GM19025 (cell line): ENCODE data around the gene SGCD.
"Not testable (repeated sequence)": the region's sequence is repeated elsewhere in the genome, so short reads cannot be mapped to it uniquely, and the experiment has no call there.

ENCODE experiments used
- ATAC-seq: cut with Tn5 transposase; IDR thresholded peaks from one replicate; pipeline ENCODE4 v1.9.1; 2021; ENCODE audit warnings: mild to moderate bottlenecking, low read depth, moderate library complexity; ENCODE audit not compliant: unreplicated experiment

SGCD gene

DNA sequence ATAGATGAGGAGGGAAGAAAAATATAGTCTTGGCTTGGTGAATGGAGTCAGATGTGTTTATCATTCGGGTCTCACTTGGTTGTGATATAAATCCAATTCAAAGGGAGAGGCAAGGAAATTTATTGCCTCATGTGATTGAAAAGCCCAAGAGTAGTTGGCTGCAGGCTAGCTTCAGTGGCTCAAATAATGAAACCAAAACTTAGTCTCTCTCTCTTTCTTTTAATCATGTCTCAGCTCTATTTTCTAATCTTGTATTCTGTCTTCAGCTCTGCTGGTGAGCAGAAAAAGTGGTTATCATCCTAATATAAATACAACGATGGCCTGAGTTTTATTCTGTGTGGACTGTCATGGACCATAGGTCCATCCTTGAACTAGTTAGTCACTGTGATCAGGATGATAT is 288.9 kb downstream of the SGCD start:
- ATAC-seq, result no peak

DNA sequence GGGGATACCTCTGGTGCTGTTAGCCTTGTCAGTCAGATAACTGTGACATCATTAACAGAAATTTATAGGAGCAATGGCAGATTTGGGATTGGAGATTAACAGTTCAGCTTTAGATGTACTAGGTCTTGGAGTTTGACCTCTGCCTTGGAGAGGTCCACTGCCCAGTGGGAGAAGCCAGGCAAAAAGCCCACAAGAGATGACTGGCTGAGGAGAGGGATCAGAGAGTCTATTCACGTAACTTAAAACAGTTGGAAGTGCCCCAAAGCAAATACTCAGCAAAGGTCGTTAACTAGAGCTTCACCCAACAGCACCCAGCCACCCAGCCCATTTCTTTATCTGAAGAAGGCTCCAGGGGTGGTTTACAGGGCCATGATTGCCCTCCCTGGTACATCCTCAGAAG is 290.5 kb downstream of the SGCD start:
- no peak for ATAC-seq

DNA sequence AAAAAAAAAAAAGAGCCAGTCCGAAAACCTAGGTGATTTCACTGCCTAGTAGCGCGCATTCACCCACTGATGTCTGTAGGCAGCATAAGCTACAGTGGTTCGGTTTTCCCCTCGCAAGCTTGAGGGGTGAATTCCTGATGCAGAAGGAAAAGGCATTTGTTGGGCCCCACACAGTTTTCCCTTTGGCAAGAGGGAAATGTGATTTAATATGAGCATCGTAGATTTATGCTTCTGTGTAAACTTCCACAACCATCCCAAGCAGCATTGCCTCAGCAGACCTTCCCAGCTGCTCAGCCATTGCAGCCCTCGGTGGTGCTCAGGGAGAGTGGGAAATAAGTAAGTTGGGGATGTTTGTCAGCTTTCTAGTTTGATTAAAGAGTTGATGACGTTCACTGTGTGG is 291.6 kb downstream of the SGCD start:
- ATAC-seq, result no peak

DNA sequence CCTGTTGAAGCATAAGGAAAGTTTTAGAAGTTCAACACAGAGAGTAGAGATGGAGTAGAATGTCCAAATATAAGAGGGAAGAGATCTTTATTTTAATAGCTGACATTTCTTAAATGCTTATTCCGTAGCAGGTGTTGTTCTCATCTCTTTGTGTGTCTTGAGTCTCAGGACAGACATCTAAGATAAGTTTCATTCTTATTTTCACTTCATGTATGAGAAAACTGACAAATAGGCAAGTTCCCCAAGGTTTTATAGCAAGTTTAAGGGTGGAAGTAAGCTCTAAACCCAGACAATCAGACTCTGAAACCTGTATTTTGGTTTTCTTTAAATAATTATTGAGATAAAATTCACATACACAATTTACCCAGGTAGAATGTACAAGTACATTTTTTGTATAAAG is 294.8 kb downstream of the SGCD start:
- no peak for ATAC-seq

DNA sequence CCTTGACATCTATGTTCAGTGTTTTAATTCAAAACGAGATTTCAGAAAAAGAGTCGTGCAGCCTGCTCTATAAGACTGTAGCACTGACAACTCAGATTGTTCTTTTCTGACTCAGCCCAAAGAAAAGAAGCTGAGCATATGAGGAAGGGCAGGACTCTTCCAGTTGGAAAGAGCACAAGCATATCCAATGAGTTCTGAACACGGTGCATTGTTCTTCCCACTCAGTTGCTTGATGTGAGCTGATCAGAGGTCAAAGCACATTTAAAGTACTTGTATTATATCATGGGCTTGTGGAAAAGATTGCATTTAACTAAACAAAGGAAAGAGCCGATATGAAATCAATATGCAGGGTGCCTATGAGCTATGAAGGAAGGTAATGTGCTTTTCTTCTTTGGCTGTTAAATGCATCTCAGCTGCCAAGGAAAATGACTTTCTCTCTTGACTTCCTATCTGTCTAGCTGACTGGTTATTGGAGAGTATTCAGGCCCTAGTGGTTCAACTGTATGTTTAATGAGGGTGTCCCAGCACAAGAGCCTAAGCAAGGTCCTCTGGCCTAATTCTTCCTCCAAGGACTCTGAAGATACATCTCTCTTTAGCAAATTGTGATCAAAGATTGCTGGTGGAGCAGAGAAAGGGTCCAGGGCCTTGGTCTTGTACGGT is 296.5 kb downstream of the SGCD start:
- no peak for ATAC-seq

DNA sequence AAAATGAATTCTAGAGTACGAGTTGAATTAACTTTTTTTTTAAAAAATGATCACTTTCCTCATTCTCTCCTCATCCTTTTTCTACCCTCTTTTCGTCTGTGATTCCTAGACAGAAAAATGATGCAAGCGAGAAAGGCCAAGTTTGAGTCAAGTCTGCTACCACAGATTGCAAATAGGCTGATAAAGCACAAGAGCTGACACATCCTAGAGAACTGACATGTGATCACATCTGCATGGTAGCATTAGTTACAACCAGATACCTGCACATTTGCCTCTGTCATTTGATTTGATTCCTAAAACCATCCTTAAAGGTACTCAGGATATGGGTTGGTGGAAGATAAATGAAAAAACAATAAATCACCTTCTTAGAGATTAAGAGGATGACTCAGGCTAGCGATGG is 297.7 kb downstream of the SGCD start:
- ATAC-seq, result no peak

DNA sequence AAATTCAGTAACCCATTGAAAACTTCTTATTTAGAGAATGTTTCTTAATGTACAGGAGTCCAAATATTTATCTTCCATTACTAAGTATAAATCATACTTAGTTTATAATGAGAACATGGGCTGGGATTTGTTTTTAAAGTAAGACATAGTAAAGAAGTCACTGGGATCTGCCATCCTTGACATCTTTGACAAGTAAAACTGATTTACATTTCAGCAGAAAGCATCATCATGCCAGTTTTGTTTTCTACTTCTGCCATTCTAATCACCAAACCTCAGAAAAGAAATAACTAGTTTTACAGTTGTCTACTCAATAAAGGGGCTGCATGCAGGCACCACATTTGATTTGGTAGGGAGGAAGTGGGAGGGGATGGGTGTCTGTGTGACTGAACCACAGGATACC is 301.5 kb downstream of the SGCD start:
- ATAC-seq, result no peak

DNA sequence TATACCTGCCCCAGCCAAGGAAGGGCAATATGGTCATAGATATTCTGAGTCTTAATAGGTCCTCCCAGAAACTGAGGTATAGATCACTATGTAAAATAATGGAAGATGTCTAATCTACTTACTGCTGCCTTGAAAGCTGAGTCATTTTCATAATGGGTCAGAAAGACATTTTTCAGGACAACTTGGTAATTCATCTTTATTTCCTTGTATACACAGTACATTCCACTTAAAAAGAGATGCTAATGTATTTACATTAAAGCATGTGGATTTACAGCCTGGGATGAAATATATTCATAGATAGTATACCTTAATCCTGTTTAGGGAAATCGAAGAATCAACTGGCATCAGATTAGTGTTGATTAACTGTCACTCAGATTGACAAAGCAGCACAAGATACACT is 304.0 kb downstream of the SGCD start:
- no peak for ATAC-seq

DNA sequence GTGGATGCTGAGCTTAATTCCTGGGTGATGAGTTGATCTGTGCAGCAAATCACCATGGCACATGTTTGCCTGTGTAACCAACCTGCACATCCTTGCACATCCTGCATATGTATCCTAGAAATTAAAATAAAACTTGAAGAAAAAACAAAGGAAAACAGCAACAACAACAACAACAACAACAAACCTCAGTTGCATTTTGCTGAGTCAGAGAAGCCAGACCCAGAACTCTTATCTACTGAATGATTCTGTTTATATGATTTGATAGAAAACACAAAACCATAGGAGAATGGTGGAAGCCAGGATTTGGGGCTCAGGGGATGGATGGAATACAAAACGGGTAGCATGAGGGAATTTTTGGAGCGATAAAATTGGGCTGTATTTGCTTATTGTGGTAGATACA is 307.3 kb downstream of the SGCD start:
- ATAC-seq, result no peak

DNA sequence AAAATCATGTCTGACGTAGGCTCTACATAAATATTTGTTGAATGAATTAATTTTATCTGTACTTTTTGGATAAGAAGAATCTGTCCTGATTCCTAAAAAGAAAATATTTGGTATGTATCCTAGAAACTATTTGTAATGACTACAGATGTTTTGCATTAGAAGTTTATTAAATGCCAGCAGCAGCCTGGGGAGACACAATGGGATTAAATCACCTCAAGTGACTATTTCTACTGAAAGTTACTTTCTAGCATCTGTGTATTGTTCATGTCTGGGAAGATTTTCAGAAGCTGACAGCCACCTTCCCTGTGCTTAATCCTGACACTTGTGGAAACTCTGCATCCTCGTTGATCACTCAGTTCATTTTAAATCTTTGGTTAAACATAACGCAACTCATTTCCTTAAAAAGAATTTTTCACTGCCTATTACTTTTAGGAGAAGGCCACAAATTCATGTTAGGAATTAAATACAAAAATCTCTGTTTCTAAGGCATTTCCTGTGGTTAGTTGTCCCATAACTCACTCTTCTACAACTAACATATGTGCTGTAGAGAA is 313.8 kb downstream of the SGCD start:
- ATAC-seq, result no peak

DNA sequence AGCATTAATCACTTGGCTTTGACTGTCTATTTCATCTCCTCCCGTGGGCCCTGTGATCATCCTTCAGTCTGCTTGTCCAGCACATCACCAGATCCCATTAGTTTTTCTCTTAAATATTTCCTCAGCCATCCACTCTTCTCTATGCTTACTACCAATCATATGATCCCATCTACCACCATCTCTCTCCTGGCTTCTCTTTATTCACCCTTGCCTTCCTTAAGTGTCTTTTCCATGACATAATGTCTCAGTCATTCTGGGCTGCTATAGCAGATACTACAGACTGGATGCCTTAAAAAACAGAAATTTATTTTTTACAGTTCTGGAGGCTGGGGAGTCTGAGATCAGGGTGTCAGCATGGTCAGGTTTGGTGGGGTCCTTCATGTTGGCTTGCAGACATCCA is 314.7 kb downstream of the SGCD start:
- no peak for ATAC-seq

DNA sequence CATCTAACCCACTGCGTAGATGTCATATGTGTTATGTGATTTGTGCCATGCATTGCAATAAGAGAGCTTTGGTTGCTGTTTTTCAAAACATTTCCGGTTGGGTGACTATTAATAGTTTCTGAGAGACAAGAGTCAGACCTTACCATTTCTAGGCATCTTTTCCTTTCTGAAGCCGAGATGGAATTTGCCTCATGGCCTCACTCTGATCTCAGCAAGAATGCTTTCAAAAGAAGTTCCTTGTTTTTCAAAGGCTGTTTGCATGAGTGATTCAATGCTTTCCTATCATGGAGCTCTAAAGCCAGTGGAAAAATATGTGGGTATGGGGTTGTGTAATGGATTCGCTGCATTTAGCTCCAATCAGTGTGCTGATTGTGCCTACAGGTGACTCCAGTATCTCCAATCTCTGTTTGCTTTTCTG is 320.1 kb downstream of the SGCD start:
- no peak for ATAC-seq

DNA sequence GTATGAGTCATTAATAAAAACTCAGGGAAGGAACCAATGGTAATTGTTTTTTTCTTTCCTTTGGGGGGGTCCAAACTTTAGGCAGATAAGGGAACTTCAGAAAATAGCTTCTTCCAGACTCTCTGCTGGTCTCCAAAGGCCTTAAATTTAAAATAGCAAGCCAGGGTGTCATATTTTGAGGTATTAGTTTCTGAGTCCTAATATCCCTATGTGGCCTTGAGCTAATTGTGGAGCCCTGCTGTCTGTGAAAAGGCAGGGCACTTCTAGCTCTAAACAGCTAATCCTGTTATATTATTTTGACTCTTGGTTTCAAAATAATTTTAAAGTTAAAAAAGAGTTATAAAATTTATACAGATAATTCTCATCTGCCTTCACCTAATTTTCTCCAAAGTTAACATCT is 327.5 kb downstream of the SGCD start:
- ATAC-seq, result no peak

DNA sequence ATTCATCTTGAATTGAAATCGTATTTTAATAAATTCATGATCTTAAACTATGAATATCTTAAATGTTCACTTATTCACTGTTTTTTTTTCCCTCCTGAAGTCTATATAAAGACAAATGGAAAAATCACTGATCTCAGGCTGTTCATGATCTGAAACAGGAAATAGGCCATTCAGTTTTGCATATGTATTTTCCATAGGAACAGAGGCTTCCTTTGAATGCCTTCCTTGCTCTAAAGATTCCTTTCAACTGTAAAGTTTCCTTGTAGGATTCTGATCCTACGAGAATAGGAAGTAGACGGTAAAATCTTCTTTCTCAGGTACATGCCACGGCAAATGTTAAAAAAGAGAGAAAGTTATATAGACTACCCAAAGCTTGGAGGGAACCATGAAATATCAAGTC is 328.8 kb downstream of the SGCD start:
- ATAC-seq, result no peak

DNA sequence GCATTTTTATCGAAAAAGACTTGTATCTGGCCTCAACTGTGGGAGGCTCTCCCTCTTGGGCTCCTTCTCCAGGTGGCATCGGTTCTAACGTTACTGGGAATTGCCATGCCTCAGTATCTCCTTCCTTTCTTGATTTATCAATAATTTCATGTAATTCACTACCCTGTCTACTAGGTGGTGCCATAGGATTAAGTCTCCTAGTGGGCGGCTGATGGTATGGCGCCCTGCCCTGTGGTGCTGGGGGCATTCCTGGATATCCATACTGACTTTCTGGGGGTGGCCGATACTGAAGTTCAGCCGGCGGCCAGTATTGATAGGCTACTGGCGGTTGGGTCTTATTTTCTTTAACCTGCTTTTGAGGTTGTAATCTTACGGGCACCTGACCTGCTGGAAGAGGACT is 337.9 kb downstream of the SGCD start:
- not testable (repeated sequence) for ATAC-seq

DNA sequence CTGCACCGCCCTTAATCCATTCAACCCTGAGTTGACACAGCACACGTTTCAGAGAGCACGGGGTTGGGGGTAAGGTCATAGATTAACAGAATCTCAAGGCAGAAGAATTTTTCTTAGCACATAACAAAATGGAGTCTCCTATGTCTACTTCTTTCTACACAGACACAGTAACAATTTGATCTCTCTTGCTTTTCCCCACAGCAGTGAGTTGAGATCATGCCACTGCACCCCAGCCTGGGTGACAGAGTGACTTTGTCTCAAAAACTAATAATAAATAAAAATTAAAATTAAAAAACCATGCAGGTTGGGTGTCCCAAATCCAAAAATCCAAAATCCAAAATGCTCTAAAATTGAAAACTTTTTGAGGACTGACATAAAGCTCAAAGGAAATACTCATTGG is 339.7 kb downstream of the SGCD start:
- ATAC-seq, result not testable (repeated sequence)

DNA sequence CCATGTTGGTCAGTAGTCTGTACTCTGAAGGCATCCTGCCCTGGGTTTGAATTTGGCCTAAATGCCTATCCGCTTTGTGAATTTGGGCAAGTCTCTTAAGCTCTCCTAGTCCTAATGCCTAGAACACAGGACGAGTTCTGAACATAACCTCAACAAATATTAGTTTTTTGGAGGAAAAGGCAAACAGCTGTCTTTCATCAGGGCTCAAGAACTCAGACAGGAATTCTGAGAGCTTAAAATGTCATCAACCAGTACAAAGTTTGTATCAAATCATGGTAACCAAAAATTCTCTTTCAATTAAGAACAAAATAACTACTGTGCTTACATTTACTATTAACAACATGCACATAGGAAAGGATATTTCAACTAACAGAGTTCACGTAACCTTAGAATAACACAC is 340.7 kb downstream of the SGCD start:
- ATAC-seq, result no peak

DNA sequence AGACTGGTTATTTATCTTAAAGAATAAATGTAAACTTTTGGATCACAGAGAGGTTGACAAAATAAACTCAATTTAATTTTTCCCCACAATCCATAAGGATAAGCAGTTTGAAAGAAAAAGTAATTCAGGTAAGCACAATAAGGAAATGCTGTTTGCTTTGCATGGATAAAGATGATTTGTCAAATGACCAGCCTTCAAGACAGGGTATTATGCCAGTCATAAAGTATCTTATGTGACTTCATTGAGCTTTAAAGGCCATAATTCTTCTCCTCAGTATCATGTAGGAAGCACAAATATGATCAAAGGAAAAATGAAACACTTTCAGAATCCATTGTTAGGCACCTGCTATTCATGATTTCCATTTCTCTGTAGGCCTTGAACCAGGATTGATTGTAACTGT is 342.5 kb downstream of the SGCD start:
- no peak for ATAC-seq

DNA sequence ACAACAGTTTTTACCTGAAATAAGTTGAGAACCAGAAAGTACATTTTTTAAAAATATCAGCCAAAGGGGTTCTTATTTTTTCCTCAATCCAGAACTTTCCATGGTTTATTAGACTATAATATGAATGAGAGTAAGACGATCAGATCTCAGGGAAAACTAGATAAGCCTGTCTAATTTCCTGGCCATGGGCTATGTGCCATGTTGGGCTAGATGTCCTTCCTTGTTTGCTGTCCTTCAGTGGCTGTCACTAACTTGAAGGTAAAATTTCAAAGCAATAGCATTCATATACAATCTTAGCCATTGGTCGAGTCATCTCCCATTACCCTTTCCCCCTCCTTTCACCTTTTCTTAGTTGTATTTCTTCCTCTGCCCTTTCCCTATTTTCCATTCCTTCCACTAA is 343.7 kb downstream of the SGCD start:
- no peak for ATAC-seq

DNA sequence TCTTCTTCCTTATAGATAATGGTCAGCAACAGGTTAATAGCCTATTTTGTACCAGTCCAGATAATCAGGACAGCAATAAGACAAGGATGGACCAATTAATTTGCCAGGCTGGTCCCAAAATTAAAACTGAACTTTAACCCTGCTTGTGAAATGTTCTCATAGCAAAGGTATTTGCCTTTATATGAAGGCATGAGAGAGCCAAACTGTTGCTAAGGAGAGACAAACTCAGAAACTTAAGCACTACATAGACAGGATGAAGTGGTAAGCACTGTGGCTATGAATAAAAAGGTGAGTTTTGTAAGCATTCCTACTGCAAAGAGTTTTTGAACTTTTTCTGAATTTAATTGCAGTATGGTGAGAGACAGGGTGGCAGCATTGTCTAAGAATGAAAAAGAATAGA is 348.4 kb downstream of the SGCD start:
- ATAC-seq, result no peak

DNA sequence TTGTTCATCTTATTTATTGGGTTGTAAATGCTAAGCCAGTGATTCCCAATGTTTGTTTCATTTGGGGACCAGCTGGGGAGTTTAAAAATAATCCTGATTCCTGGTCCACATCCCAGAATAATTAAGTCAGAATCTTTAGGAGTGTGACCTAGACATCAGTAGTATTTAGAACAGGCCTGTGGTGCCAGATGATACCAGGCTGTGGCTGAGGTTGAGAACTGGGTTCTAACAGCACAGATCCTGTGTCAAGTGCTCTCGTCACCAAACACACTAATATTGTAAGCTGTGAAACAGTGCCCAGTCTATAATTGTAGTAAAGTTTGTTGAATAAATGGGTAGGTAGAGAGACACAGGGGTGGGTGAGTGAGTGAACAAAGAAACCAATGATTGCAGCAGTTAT is 351.0 kb downstream of the SGCD start:
- ATAC-seq, result no peak

DNA sequence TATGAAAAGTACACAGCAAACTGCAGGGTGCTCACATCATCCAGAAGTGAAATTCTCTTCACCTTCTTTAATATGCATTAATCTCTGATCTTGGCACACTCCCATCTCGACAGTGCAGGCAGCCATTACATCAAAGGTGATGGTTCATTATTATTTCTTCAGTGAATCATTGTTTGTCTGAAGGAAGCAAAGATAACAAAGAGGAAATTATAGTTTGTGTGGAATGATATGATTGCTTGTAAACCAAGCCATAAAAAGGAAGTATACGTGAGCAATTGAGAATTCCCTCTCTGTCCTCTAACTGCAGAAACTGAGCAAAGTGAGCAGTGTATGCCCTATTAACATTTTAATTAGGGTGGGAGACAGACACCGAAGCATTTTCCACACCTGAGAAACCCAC is 351.5 kb downstream of the SGCD start:
- no peak for ATAC-seq

DNA sequence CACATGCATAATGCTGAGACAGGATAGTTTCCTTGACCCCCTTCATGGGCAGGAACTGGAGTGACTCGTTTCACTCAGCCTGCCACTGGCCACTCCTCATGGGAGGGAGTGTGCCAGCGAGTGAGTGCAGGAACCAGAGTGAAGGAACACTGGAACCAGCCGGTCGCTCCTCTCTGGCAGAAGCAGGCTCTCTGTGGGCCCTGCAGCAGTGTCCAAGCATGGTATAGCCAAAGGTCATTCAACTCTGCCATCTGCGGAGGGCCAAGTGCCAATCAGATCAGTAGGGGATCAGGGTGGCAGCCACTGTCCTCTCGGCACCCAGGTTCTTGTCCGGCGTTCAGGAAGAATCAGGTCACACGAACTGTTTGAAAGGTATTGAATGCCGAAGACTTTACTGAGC is 353.9 kb downstream of the SGCD start:
- no peak for ATAC-seq
